B cell (primary cell): ENCODE data around the gene HYAL2. TPM values are rescaled to one million over a fixed set of nuclear protein-coding genes. Genes with fewer than 3 reads are reported as not detected.

Experiments
- ATAC-seq: fragments of 200-7000 bp; cut with Tn5 transposase; one replicate; pipeline ENCODE4 v1.10.0; 2021; ENCODE audit warnings: low read depth, mild to moderate bottlenecking, moderate number of reproducible peaks, moderate library complexity
- CTCF ChIA-PET: fragments of 350-600 bp; sonication (Branson Sonifier 250); formaldehyde crosslinking; loops from one replicate; lab custom pipeline; 2021; ENCODE audit warnings: antibody characterized with exemption, inconsistent platforms; lab: Charles Lee
- POLR2A ChIA-PET: fragments of 350-600 bp; sonication (Branson Sonifier 250); formaldehyde crosslinking; loops from one replicate; lab custom pipeline; 2021; ENCODE audit warnings: antibody characterized with exemption; lab: Charles Lee
- DNase-seq: peaks from one replicate; pipeline ENCODE4 v3.0.0; 2013
- H2AFZ ChIP-seq: 2 replicates; pipeline ENCODE4 v1.6.1; 2012; ENCODE audit warnings: mild to moderate bottlenecking, low read depth, low read length; ENCODE audit not compliant: insufficient read depth, poor library complexity, severe bottlenecking
- H3K27ac ChIP-seq, 2 donors: 1 replicate in 1 of 2; 2 replicates in 1 of 2; pipeline ENCODE4 v1.5.1; 2012 to 2013; ENCODE audit warnings: low read length in 2 of 2, mild to moderate bottlenecking in 2 of 2, moderate library complexity in 1 of 2
- H3K27me3 ChIP-seq, 4 experiments: fragments of 200-600 bp in 1 of 4; sonication (generic) in 1 of 4; replicated peaks in 1 of 4; 1 replicate in 2 of 4; 2 replicates in 2 of 4; pipeline versions ENCODE4 v1.6.1 to v1.7.0; 2013 to 2016; ENCODE audit warnings: low read length in 3 of 4, mild to moderate bottlenecking in 2 of 4, mixed read lengths in 1 of 4, moderate library complexity in 1 of 4; ENCODE audit not compliant: insufficient read depth in 4 of 4, control insufficient read depth in 3 of 4; ENCODE audit errors: control extremely low read depth in 1 of 4
- H3K36me3 ChIP-seq, 2 experiments: replicated peaks in 1 of 2; 1 replicate in 1 of 2; 2 replicates in 1 of 2; pipeline versions ENCODE4 v1.6.1 to v1.7.1; 2013; ENCODE audit warnings: low read length in 1 of 2; ENCODE audit not compliant: insufficient read depth in 2 of 2, control insufficient read depth in 1 of 2; ENCODE audit errors: control extremely low read depth in 1 of 2, extremely low read depth in 1 of 2
- H3K4me1 ChIP-seq, 2 donors: fragments of 200-600 bp in 1 of 2; sonication (generic) in 1 of 2; 1 replicate in 1 of 2; 2 replicates in 1 of 2; pipeline versions ENCODE4 v1.5.1 to v1.6.1; 2013 to 2017; ENCODE audit warnings: low read length in 2 of 2; ENCODE audit not compliant: control insufficient read depth in 2 of 2, insufficient read depth in 2 of 2
- H3K4me2 ChIP-seq: replicated peaks from 2 replicates; pipeline ENCODE3; 2012; ENCODE audit warnings: mild to moderate bottlenecking, low read depth, low read length; ENCODE audit not compliant: poor library complexity, severe bottlenecking
- H3K4me3 ChIP-seq, 5 experiments: fragments of 200-600 bp in 1 of 5; sonication (generic) in 1 of 5; 1 replicate in 3 of 5; 2 replicates in 2 of 5; pipeline versions ENCODE4 v1.5.1 to v1.7.0; 2011 to 2016; ENCODE audit warnings: low read length in 4 of 5, mild to moderate bottlenecking in 4 of 5, low read depth in 2 of 5, control low read depth in 1 of 5, moderate library complexity in 1 of 5; ENCODE audit not compliant: insufficient read depth in 1 of 5; ENCODE audit errors: control extremely low read depth in 1 of 5, extremely low read depth in 1 of 5
- H3K79me2 ChIP-seq: fragments of 200-600 bp; sonication (generic); one replicate; pipeline ENCODE4 v1.6.0; 2016; ENCODE audit warnings: low read length; ENCODE audit not compliant: control insufficient read depth, insufficient read depth
- H3K9ac ChIP-seq: fragments of 200-600 bp; sonication (generic); 2 replicates; pipeline ENCODE4 v1.6.1; 2017; ENCODE audit warnings: mild to moderate bottlenecking, low read length, moderate library complexity
- H3K9me3 ChIP-seq, 3 donors: one replicate each; pipeline versions ENCODE4 v1.6.1 to v1.7.1; 2013; ENCODE audit warnings: low read length in 2 of 3; ENCODE audit not compliant: control insufficient read depth in 2 of 3, insufficient read depth in 1 of 3; ENCODE audit errors: control extremely low read depth in 1 of 3
- H4K20me1 ChIP-seq: 2 replicates; pipeline ENCODE4 v1.6.0; 2012; ENCODE audit warnings: mild to moderate bottlenecking, low read length; ENCODE audit not compliant: insufficient read depth, control insufficient read depth, poor library complexity, severe bottlenecking
- H3K27ac Mint-ChIP-seq: one replicate; pipeline ENCODE4 v1.8.0; 2021; ENCODE audit warnings: mixed read lengths
- H3K27me3 Mint-ChIP-seq: one replicate; pipeline ENCODE4 v1.8.0; 2021; ENCODE audit warnings: mixed read lengths
- H3K4me1 Mint-ChIP-seq: one replicate; pipeline ENCODE4 v1.8.0; 2021; ENCODE audit warnings: mixed read lengths
- H3K4me3 Mint-ChIP-seq: one replicate; pipeline ENCODE4 v1.8.0; 2021; ENCODE audit warnings: mixed read lengths
- H3K9me3 Mint-ChIP-seq: one replicate; pipeline ENCODE4 v1.8.0; 2022; ENCODE audit warnings: mixed read lengths; ENCODE audit not compliant: insufficient read depth
- CTCF ChIP-seq: fragments of 200-600 bp; IDR thresholded peaks from one replicate; pipeline ENCODE4 v1.8.0; 2022; ENCODE audit warnings: antibody characterized with exemption, mild to moderate bottlenecking
- EZH2 ChIP-seq: IDR thresholded peaks from 2 replicates; pipeline ENCODE4 v1.6.1; 2012; ENCODE audit warnings: borderline replicate concordance, low read depth, mild to moderate bottlenecking, moderate library complexity, low read length; ENCODE audit not compliant: insufficient read depth, poor library complexity, severe bottlenecking
- WGBS: methylation state at CpG from one replicate; pipeline ENCODE4 v1.1.5; 2013; ENCODE audit warnings: missing lambda C conversion rate; ENCODE audit not compliant: insufficient coverage; 5-methylcytosine and 5-hydroxymethylcytosine counted together
- intact Hi-C: fragments of 100-400 bp; cut with micrococcal nuclease; formaldehyde crosslinking; loops from one replicate; pipeline ENCODE4 v1.10.0; 2022
- polyA plus RNA-seq: library from polyadenylated mRNA; depleted of rRNA; stranded (reverse); fragments of >200 nt; gene quantifications from 2 replicates; pipeline ENCODE4 v1.2.3, GENCODE V29; 2012
- total RNA-seq, 2 donors: library from RNA; stranded (reverse); fragments of 120-200 nt in 1 of 2; gene quantifications; 1 replicate in 1 of 2; 2 replicates in 1 of 2; pipeline versions ENCODE4 v1.2.3 to v1.2.4, GENCODE V29; 2013 to 2022

HYAL2 gene
- total and polyA plus RNA-seq, 2 donors (not counting 1 experiment from before 2014, with no cell fraction given), result 4.2 to 5.1 TPM

GRCh38 chr3:50292159-50293078, 30.1 kb downstream of the HYAL2 start, which contains the start of gene IFRD2:
Gene IFRD2 (minus strand): TSS chr3:50292429. CDS start chr3:50292274, 155 bp downstream.
- H3K27ac Mint-ChIP-seq, result peak within 1 kb of the TSS; percentile 96
- Histone ChIP-seq H3K4me2 (peak within 1 kb of the TSS; percentile 100), H3K36me3 (peaks cover 0 to 32% of the 10 kb centered on the region in 2 experiments), H3K4me3 (peak within 1 kb of the TSS; percentile 56 to 94 (median 81)), H2AFZ (peak within 1 kb of the TSS; percentile 93), H3K9me3 (no peaks in the 10 kb centered on the region), H3K79me2 (peaks cover 18% of the 10 kb centered on the region), H3K27ac (peak within 1 kb of the TSS; percentile 57 to 85), H4K20me1 (no peaks in the 10 kb centered on the region), H3K4me1 (peaks cover 11 to 17% of the 10 kb centered on the region in 2 donors), H3K27me3 (no peaks in the 10 kb centered on the region), H3K9ac (peak within 1 kb of the TSS; percentile 95)
- WGBS, result 3% methylated on average over 67 of the region's 67 CpGs
- ChIA-PET CTCF (interaction anchor here (0.8 to 2.0 kb wide), 13 partner anchors 17 to 98 kb away, joined by 3 to 9 read pairs (median 4); partner anchors contain the start of gene RASSF1), POLR2A (interaction anchor here (0.6 to 2.3 kb wide), 10 partner anchors 11 to 175 kb away, joined by 3 to 15 read pairs (median 3); partner anchors contain the start of genes RASSF1, TUSC2 and ZMYND10)
- DNase-seq (peak; percentile 97), ATAC-seq (peak; percentile 99)
- intact Hi-C loops, result loop anchor here (1.0 to 10.0 kb wide), 7 partner anchors 29 to 1092 kb away; partner anchors contain the start of genes MANF and TMEM115
- peaks cover 17% of the 10 kb centered on the region for H3K4me1 Mint-ChIP-seq
- peak within 1 kb of the TSS; percentile 92 for H3K4me3 Mint-ChIP-seq
- TF ChIP-seq CTCF (no peak), EZH2 (no peak)
- no peaks in the 10 kb centered on the region for H3K9me3 Mint-ChIP-seq
- no peaks in the 10 kb centered on the region for H3K27me3 Mint-ChIP-seq
